Transverse colon (tissue), 4 donors: ENCODE measurements around the gene MAMDC2.

ENCODE experiments used
- EP300 ChIP-seq: sonication (generic); formaldehyde crosslinking; IDR thresholded peaks from one replicate; pipeline ENCODE4 v1.6.1; 2017; ENCODE audit warnings: antibody characterized with exemption, low read depth
- POLR2A ChIP-seq: fragments of 450-650 bp; IDR thresholded peaks from one replicate; pipeline ENCODE4 v1.6.1; 2016; ENCODE audit warnings: antibody characterized with exemption, mild to moderate bottlenecking, moderate library complexity
- POLR2AphosphoS5 ChIP-seq, 3 donors: sonication (generic); formaldehyde crosslinking; IDR thresholded peaks; one replicate each; pipeline ENCODE4 v1.6.1; 2016; ENCODE audit warnings: antibody characterized with exemption in 3 of 3
- TF ChIP-seq, protein P1 (sequence below), 5 experiments: fragments of 200-600 bp in 3 of 5; fragments of 450-650 bp in 2 of 5; sonication (generic) in 3 of 5; IDR thresholded peaks; 1 replicate in 2 of 5; 2 replicates in 3 of 5; pipeline ENCODE4 v1.5.1; 2016 to 2017; ENCODE audit warnings: antibody characterized with exemption in 5 of 5, inconsistent platforms in 3 of 5, mild to moderate bottlenecking in 2 of 5, moderate library complexity in 1 of 5

DNA sequence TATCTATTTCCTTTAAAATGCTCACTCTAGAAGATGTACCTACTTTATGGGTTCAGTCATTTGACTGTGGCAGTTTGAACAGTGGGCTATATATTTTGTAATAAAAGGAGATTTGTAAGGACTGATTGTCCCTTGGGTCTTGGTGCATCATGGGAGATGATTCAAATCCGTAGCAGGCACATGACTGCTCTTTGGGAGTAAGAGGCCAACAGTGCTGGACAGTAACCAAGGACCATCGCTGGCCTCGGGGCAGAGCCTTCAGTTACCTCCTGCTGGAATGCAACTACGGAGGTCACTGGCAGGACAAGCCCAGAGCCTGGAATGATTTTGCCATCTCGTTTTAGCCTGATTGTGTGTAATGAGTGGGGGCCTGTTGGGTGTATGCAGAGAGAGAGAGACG, 7.0 kb upstream of the MAMDC2 start:
- TF ChIP-seq POLR2A (no peak), POLR2AphosphoS5 (IDR thresholded peaks at IDR 0.05) (no peak), EP300 (no peak)
- TF ChIP-seq, protein P1, sequence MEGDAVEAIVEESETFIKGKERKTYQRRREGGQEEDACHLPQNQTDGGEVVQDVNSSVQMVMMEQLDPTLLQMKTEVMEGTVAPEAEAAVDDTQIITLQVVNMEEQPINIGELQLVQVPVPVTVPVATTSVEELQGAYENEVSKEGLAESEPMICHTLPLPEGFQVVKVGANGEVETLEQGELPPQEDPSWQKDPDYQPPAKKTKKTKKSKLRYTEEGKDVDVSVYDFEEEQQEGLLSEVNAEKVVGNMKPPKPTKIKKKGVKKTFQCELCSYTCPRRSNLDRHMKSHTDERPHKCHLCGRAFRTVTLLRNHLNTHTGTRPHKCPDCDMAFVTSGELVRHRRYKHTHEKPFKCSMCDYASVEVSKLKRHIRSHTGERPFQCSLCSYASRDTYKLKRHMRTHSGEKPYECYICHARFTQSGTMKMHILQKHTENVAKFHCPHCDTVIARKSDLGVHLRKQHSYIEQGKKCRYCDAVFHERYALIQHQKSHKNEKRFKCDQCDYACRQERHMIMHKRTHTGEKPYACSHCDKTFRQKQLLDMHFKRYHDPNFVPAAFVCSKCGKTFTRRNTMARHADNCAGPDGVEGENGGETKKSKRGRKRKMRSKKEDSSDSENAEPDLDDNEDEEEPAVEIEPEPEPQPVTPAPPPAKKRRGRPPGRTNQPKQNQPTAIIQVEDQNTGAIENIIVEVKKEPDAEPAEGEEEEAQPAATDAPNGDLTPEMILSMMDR (IDR thresholded peaks at IDR 0.05): no peak
